Urothelium cell line (cell line): ENCODE measurements around the gene TRNAU1AP.
"Not testable (repeated sequence)": the region's sequence is repeated elsewhere in the genome, so short reads cannot be mapped to it uniquely, and the experiment has no call there.

ENCODE experiments used
- DNase-seq: peaks from one replicate; pipeline ENCODE4 v3.0.0; 2011; ENCODE audit warnings: low spot score, mixed read lengths
- FAIRE-seq: peaks from 2 replicates; lab custom pipeline; 2011; peaks lifted over from hg19 to GRCh38; lab: Jason Lieb, UNC

The TRNAU1AP gene

DNA sequence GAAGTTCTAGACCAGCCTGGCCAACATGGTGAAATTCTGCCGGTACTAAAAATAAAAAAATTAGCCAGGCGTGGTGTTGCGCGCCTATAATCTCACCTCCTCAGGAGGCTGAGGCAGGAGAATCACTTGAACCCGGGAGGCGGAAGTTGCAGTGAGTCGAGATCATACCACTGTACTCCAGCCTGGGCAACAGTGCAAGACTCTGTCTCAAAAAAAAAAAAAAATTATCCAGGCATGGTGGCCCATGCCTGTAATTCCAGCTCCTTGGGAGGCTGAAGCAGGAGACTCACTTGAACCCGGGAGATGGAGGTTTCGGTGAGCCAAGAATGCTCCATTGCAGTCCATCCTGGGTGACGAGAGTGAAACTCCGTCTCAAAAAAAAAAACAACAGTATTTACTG is 20.7 kb downstream of the TRNAU1AP start:
- no peak for DNase-seq
- no peak for FAIRE-seq

DNA sequence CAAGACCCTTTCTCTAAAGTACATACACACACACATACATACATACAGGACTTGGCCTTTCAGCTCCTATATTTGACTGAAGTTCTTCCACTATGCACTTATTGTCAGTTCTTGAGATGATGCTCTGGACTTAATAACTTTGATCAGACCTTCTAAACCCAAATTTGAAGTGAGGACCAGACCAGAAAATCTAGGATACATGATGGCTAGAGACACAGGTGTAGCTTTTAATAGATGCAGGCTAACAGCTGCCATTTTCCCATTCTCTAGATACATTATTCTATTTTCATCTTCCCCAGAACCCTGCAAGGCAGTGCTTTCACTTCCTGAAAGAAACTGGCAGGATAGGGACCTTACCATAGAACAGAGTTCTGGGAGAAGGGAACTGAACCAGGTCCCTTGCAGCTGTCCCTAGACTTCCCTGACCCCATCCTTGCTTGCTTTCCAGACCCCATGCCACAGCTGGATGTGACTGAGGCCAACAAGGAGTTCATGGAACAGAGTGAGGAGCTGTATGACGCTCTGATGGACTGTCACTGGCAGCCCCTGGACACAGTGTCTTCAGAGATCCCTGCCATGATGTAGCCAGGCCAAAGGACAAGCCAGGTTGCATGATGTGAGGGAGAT is 24.3 kb downstream of the TRNAU1AP start:
- FAIRE-seq = no peak
- DNase-seq = no peak

DNA sequence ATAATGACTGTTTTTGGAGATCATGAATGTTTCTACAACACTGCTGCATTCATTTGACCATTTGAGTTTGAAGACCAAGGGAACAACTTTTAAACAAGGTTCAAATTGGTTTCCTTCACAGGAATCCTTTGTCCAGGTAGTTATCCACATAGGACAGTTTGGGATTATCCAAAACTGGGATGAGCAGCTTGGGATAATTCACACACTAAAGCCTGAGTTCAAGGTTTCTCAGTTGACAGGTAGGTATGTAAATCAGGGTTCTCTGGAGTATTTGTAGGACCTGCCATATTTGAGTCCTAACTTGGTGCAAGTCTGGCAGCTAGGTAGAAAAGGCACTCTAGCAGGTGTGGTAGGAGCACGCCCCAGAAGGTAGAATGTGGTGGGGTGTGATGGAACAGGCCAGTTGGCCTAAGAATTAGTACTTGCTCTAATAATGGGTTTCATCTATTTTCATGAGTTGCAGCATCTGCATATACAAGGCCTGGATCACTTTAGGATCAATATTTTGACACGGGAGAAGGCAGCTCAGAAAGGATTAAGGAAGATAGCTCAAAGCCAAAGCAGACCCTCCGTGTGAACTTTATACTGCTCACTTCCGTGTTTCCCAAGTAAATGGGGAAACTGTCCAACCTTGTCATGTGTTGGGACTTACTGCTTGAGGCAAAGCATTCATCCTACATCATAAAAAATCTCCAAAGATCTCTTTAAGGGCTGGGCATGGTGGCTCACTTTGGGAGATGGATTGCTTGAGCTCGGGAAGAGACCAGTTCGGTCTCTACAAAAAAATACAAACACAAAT is 25.1 kb downstream of the TRNAU1AP start:
- DNase-seq (no peak), FAIRE-seq (no peak)

DNA sequence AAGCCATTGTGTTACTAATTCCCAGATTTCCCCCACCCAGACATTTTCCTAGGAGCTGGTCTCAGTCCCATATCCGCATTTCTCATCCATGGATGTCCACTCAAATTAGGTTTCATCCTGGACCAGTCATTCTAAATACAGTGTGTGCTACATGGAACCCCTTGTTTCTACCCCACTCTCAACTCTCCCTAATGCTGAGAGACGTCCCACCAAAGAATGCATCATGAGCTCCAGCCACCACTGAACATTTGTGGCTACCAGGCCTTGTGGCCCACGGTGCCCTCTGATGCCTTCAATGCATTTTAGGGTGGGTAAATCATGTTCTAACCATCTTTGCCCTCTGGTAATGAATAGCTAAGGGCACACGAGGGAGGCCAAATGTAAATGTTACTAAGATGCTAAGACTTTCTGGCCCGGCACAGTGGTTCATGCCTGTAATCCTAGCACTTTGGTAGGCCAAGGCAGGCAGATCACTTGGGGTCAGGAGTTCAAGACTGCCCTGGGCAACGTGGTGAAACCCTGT is 25.9 kb downstream of the TRNAU1AP start:
- DNase-seq (no peak), FAIRE-seq (no peak)

DNA sequence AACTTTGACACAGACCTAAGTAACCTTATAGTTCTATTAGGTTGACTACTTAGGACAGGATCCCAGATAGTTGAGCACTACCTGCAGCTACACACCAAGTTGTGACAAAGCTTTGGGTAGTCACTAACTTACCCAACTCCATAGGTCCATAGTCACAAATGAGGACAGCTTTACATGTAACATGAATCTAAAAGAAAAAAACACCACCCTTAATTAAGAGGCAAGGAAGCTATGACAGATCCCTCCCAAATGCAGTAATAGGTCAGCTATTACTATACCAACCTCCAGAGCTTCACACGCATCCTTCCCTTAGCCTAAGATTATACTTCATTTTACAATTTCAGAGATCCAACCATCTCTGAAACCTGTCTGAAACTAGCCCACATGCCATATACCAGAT is 26.5 kb downstream of the TRNAU1AP start:
- FAIRE-seq (no peak), DNase-seq (no peak)

DNA sequence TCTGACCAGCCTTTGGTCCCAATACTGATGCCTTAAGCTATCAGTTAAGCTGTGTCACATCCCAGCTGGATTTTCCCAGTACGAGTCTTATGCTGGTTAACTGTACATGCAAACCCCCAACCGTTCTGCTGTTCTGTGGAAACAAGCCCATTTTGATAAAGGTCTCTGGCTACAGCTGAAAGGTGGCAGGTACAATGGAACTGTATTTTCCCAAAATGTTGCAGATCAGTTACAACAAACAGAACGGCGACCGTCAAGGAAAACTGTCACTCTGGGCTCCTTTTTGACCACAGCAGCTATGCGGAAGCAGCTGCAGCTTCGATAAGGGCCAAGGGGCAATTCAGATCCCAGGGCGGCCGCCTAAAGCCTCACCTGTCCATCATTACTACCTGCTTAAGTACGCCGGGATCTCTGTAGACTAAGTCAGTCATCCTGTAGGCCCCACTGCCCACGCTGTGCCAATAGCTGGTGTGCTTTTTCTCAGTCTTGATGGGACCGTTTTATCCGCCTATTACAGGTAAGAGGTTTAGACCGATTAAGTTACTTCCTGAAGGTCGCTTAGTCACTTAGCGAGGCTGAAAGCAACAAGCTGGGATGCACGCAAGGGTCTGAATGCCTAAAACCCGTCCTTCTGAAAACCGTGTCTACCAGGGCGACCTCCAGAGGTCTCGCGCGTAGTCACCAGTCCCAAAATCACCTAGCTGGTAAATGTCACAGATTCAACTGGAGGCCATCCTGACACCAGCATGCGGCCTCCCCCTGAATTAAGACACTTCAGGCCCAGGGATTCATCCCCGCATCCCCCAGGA is 28.0 kb downstream of the TRNAU1AP start:
- FAIRE-seq (no peak), DNase-seq (peak; percentile 47)

DNA sequence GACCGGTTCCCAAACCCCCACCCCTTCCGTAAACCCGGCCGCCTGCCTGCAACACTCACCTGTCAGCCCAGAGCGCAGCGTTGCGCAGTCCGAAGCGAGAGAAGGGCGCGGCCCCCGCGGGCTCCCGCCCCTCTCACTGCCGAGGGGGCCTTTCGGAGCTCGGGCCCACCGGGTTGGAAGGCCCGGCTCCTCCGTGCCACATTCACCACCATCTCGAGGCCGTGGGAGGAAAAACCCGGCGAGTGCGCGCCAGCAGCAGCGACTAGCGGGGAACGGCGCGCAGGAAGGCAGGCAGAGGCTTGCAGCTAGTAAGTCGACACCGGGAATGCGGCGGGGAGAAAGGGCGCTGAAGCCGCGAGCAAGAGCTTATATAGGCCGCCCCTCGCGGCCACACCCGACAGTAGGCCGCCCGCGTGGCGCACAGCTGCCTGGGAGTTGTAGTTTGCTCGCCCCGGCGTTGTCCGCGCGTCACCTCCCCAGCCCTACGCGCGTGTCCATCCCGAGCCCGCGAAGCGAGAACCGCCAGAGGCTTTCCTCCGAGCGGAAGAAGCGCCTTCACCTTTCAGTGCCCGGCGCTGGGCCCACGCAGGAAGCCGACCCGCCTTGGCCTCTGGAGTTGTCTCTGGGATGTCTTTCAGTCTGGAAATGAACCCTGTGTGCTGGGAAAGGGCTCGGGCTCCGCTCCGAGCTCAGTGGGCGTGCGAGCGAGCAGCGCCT is 28.8 kb downstream of the TRNAU1AP start:
- peak; percentile 99 for DNase-seq
- no peak for FAIRE-seq

DNA sequence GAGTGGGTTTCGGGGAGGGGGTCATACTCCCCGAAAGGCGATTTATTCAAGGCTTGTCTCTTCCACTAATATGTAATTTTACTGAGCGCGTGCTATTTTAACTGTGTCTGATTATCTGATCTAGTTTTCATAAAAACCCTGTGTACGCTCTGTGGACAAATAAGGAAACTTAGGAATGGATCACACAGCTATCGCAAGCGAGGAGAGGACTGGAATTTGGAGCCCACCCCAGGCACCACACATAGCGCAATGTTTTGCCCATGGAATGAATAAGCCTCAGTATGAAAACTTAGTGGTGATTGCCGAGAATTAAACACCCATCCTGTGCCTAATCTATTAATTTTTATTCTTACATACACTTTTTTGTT is 29.3 kb downstream of the TRNAU1AP start:
- DNase-seq (no peak), FAIRE-seq (no peak)

DNA sequence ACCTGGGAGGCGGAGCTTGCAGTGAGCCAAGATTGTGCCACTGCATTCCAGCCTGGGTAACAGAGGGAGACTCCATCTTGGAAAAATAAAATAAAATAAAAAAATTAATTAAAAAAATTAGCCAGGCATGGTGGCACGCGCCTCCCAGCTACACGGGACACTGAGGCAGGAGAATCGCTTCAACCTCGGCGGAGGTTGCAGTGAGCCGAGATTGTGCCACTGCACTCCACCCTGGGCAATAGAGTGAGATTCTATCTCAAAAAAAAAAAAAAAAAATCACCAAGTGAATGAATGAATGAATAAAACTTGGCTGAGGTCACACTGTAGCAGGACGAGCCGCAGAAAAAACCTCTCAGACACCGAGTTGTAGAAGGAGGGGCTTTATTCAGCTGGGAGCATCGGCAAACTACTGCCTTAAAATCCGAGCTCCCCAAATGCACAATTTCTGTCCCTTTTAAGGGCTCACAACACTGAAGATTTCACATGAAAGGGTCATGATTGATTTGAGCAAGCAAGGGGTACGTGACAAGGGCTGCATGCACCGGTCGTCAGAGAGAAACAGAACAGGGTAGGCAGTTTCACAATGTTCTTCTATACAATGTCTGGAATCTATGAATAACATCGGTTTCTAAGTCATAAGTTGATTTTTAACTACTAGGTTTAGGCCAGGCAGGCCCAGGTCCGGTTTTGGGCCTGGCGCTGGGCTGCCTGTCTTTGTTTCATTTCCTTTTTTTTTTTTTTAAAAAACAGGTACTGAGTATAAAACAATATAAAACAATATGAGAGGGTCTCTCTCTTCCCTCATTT is 33.9 kb downstream of the TRNAU1AP start:
- DNase-seq, FAIRE-seq: not testable (repeated sequence)

DNA sequence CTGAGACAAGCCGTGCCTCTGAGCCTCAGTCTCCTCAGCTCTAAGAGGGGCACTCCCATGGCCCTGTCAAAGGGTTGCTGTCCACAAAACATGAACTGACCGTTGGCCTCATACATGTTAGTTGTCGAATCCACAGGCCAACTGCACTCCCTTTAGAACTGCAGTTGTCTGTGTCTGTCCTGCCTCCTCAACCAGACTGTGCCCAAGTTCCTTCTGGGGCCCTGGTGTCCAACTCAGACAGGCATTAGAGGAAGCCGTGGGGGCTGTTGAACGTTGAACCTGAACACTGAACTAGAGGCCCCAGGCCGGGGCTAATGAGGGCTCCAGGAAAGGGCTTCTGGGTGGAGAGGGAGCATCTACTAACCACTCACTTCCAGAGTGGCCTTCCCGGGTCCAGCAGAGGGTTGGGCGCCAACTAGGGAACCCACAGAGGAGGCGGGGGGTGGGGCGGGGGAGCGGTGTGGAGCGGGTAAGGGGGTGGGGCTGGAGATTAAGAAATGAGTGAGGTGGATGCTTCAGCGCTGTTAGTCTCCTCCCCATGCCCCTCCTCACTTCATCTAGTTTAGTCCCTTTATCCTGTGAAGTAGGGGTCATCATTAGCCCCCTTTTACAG is 38.9 kb downstream of the TRNAU1AP start, which contains the start of gene RAB42:
Gene RAB42, plus strand, starts transcription at position 558 of the 613 bp plus-strand sequence. CDS start 247 bp downstream, outside the sequence.
- DNase-seq (no peak), FAIRE-seq (no peak)

DNA sequence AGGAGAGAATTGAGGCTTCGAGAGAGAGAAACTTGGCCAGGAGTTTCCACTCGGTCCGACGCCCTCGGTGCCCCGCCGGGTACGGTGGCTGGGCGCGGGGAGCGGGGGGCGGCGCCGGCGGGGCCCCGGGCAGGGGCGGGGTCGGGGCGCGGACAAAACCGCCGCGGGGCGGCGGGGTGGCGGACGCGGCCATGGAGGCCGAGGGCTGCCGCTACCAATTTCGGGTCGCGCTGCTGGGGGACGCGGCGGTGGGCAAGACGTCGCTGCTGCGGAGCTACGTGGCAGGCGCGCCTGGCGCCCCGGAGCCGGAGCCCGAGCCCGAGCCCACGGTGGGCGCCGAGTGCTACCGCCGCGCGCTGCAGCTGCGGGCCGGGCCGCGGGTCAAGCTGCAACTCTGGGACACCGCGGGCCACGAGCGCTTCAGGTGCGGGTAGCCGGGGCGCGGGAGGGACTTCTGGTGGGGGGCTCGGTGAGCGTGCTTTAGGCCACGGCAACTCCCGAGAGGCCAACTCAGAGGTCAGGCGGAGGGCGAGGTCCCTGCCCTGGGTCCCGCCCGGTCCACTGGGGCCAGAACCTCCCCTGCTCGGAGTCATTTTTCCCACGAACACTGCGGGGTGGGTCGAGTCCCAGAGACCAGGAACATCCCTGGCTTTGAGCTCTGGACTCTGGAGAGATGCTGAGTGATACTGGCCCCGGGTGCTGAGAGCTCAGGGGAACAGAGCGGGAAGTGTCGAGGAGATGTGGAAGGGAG is 39.6 kb downstream of the TRNAU1AP start:
- DNase-seq (no peak), FAIRE-seq (no peak)

DNA sequence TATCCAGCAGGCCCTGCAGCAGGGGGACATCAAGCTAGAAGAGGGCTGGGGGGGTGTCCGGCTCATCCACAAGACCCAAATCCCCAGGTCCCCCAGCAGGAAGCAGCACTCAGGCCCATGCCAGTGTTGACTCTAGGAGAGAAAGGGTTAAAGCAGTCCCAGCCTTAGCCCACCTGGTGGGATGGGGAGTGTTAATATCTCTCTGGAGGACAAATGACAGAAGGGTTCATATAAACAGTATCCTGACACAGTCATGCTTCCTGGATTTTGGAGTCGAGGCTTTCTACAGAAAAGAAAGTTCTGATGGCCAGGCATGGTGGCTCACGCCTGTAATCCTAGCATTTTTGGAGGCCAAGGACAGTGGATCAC is 41.1 kb downstream of the TRNAU1AP start:
- not testable (repeated sequence) for FAIRE-seq, DNase-seq

DNA sequence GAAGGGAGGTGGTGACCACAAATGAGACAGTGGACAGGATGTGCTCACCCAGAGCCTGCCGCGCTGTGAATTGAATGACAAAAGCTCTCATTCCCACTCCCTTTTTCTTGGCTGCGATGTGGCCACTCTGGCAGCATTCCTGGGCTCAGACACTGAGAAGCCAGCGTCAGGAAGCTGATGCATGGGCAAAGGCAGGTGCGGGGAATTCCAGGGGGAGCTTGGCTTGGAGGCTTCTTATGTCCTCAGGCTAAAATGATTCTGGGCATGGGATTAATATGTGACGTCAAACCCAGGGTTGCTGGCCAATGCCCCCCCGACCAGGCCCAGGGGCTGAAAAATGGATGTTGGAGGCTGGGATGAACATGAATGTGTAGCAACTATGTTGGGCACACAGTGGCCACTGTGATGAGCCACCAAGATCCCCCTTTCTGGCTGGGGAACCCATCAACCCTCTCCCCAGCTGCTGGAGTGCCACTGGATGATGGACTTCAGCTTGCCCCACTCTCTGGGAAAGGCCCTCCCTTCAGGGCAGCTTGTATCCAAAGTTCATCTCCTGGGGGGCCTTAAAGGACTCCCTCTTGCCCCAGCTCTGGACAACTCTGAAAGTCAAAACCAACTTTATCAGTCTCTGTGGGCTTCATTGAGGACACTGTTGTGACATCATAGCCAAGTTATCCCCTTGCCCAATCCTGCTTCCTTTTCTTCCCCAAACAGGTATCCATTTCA is 42.0 kb downstream of the TRNAU1AP start:
- not testable (repeated sequence) for FAIRE-seq, DNase-seq

DNA sequence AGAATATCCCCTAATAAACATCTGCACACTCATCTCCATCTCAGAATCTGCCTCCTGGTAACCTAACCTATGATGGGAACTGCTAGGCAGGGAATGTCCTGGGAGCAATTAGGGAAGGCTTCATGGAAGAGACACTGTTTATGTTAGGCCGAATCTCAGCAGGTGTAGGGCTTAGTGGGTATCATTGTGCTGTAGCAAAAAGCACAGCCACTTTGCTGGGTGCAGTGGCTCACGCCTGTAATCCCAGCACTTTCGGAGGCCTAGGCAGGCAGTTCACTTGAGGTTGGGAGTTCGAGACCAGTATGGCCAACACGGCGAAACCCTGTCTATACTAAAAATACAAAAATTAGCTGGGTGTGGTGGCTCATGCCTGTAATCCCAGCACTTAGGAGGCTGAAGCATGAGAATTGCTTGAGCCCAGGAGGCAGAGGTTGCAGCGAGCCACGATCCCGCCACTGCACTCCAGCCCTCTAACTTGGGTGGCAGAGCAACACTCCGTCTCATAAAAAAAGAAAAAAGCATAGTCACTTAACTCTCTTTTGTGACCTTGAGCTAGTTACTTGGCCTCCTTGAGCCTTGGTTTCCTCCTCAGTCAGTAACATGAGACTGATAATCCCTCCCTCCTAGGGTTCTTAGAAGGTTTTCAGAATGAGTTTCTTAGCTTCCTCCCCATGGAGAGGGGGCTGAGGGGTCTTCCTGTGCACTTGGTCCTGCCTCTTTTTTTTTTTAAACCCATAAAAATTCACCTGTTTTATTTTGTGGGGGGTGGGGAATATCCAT is 42.7 kb downstream of the TRNAU1AP start:
- DNase-seq = no peak
- no peak for FAIRE-seq

DNA sequence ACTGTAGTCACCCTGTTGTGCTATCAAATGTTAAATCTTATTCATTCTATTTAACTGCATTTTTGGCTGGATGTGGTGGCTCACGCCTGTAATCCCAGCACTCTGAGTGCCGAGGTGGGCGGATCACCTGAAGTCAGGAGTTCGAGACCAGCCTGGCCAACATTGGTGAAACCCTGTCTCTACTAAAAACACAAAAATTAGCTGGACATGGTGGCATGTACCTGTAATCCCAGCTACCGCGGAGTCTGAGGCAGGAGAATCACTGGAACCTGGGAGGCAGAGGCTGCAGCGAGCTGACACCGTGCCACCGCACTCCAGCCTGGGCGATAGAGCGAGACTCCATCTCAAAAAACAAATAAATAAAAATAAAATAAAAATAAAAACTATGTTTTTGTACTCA is 43.4 kb downstream of the TRNAU1AP start:
- not testable (repeated sequence) for DNase-seq, FAIRE-seq

DNA sequence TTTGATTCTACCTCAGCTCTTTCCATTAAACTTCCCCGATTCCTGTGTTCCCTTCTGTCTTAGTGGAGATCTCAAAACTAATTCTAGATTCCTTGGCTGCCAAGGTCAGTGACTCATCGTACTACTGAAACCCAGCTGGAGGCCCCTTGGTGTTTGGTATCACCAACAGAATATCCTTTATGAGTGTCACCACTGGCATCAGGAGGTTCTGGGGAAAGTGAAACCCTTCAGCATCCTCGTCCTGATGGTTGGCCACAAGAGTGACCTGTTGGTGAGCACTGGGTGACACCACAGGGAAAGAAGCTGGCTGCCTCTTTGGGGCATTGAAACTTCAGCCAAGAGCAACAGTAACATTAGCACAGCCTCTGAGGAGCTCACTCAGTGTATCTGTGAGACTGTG is 48.8 kb downstream of the TRNAU1AP start:
- FAIRE-seq (no peak), DNase-seq (peak; percentile 82)
